Fibroblast of lung (primary cell): ENCODE measurements around the gene PIMREG.

ENCODE experiments used
- EZH2 ChIP-seq: IDR thresholded peaks from 2 replicates; pipeline ENCODE4 v1.5.1; 2012; ENCODE audit warnings: low read length, control low read depth, mild to moderate bottlenecking; ENCODE audit errors: missing control alignments
- TF ChIP-seq, protein P1 (sequence below), 2 donors: IDR thresholded peaks in 1 of 2; conservative IDR thresholded peaks in 1 of 2; 1 replicate in 1 of 2; 2 replicates in 1 of 2; pipeline ENCODE4 v1.5.1; 2011 to 2012; ENCODE audit warnings: low read length in 2 of 2, control low read depth in 1 of 2, inconsistent platforms in 1 of 2, low read depth in 1 of 2, mild to moderate bottlenecking in 1 of 2

DNA sequence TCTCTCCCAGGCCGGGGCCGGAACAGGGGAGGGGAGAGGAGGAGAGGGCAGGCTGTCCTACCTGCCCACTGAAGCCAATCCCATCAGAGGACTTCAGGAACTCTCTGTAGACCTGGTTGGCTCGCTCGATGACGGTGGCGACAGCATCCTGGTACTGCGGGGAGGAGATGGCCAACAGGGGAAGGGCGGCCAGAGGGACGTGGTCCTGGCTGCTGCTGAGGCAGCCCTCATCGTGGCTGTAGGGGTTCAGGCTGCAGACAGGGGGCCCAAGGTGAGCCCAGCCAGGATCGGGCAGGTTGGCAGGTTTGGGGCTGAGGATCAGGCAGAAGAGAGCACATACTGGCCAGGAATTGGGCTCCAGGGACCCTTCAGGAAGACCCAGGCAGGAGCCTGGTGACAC is 34.2 kb downstream of the PIMREG start:
- TF ChIP-seq, protein P1, sequence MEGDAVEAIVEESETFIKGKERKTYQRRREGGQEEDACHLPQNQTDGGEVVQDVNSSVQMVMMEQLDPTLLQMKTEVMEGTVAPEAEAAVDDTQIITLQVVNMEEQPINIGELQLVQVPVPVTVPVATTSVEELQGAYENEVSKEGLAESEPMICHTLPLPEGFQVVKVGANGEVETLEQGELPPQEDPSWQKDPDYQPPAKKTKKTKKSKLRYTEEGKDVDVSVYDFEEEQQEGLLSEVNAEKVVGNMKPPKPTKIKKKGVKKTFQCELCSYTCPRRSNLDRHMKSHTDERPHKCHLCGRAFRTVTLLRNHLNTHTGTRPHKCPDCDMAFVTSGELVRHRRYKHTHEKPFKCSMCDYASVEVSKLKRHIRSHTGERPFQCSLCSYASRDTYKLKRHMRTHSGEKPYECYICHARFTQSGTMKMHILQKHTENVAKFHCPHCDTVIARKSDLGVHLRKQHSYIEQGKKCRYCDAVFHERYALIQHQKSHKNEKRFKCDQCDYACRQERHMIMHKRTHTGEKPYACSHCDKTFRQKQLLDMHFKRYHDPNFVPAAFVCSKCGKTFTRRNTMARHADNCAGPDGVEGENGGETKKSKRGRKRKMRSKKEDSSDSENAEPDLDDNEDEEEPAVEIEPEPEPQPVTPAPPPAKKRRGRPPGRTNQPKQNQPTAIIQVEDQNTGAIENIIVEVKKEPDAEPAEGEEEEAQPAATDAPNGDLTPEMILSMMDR (conservative IDR thresholded peaks at IDR 0.05 in 1 of 2, IDR thresholded peaks at IDR 0.05 in 1 of 2; ENCODE audit: low read depth in 1 of 2, low read length in 2 of 2): no peak
- TF ChIP-seq EZH2: no peak
